HepG2 (cell line): ENCODE data around the gene ARG1.

ENCODE experiments used
- DDIT3 ChIP-seq: sonication (generic); formaldehyde crosslinking; IDR thresholded peaks from 2 replicates; pipeline ENCODE4 v1.4.0; 2020; ENCODE audit warnings: mild to moderate bottlenecking, missing genetic modification reagents
- ELK4 ChIP-seq: sonication (generic); formaldehyde crosslinking; IDR thresholded peaks from 2 replicates; pipeline ENCODE4 v1.9.0; 2021; ENCODE audit warnings: missing genetic modification reagents, borderline replicate concordance
- ZNF383 ChIP-seq: sonication (generic); formaldehyde crosslinking; IDR thresholded peaks from 2 replicates; pipeline ENCODE4 v1.4.0; 2020; ENCODE audit warnings: missing genetic modification reagents, mild to moderate bottlenecking, borderline replicate concordance
- ZNF629 ChIP-seq: sonication (generic); formaldehyde crosslinking; conservative IDR thresholded peaks from 2 replicates; pipeline ENCODE4 v1.5.0; 2020; ENCODE audit warnings: missing genetic modification reagents

GRCh38 chr6:131575834-131576478, 2.9 kb downstream of the ARG1 start:
- TF ChIP-seq DDIT3 (CRISPR knock-in tag): no peak
- TF ChIP-seq ELK4: no peak
- TF ChIP-seq ZNF383: no peak
- TF ChIP-seq ZNF629: 0 out of 2 replicates have a peak, but pooled peaks have one; percentile 18
